Measurements from ENCODE around the gene LIPK. TPM values are rescaled to one million over a fixed set of nuclear protein-coding genes. Genes with fewer than 3 reads are reported as not detected.

The LIPK gene
- total and polyA plus RNA-seq, 2 of the 8 experiments (the other 6 are each of a cell fraction or from before 2014, with no cell fraction given), result not detected

- TF ChIP-seq RNF2 (IDR thresholded peaks at IDR 0.05; ENCODE audit: borderline replicate concordance, low read depth, low read length, missing control alignments, poor library complexity, severe bottlenecking) (no peak), CHD1 (IDR thresholded peaks at IDR 0.05; ENCODE audit: low read depth, low read length) (no peak), EP300 (IDR thresholded peaks at IDR 0.05; ENCODE audit: borderline replicate concordance in 1 of 2, low read depth in 2 of 2, low read length in 2 of 2) (no peak)
Measured at GRCh38 chr10:88742448-88742847, 36.4 kb downstream of the LIPK start (continued).

Measured in H1 (cell line).